RWPE2 (cell line): ENCODE data around the gene KLHL33.

Source experiments
- ATAC-seq: fragments of 200-7000 bp; cut with Tn5 transposase; 3 replicates; pipeline ENCODE4 v1.9.1; 2021; ENCODE audit warnings: low read depth
- DNase-seq: peaks from one replicate; pipeline ENCODE4 v3.0.0-alpha.2; 2020; ENCODE audit warnings: low spot score
- H3K27ac ChIP-seq: fragments of 450-650 bp; 2 replicates; pipeline ENCODE4 v1.5.1; 2017; ENCODE audit warnings: mild to moderate bottlenecking; ENCODE audit not compliant: poor library complexity, severe bottlenecking
- H3K27me3 ChIP-seq: fragments of 250-450 bp; sonication (Bioruptor Pico); 2 replicates; pipeline ENCODE4 v1.5.1; 2021; ENCODE audit warnings: mild to moderate bottlenecking, moderate library complexity; ENCODE audit not compliant: insufficient read depth, poor library complexity, severe bottlenecking
- H3K36me3 ChIP-seq: fragments of 250-450 bp; sonication (Bioruptor Pico); 2 replicates; pipeline ENCODE4 v1.5.1; 2020; ENCODE audit warnings: low read depth, mild to moderate bottlenecking, moderate library complexity
- H3K4me1 ChIP-seq: fragments of 250-450 bp; sonication (Bioruptor Pico); 2 replicates; pipeline ENCODE4 v1.5.1; 2021; ENCODE audit warnings: mild to moderate bottlenecking, moderate library complexity; ENCODE audit not compliant: insufficient read depth, poor library complexity, severe bottlenecking
- H3K4me3 ChIP-seq: fragments of 250-450 bp; sonication (Bioruptor Pico); 2 replicates; pipeline ENCODE4 v1.5.1; 2021; ENCODE audit warnings: mild to moderate bottlenecking, moderate library complexity; ENCODE audit not compliant: severe bottlenecking
- H3K9me3 ChIP-seq: fragments of 250-450 bp; sonication (Bioruptor Pico); 2 replicates; pipeline ENCODE4 v1.5.1; 2021; ENCODE audit warnings: mild to moderate bottlenecking, moderate library complexity; ENCODE audit not compliant: severe bottlenecking
- CTCF ChIP-seq: fragments of 450-650 bp; IDR thresholded peaks from one replicate; pipeline ENCODE4 v1.5.1; 2017; ENCODE audit warnings: mild to moderate bottlenecking, moderate library complexity; ENCODE audit not compliant: poor library complexity, severe bottlenecking

KLHL33 gene

DNA sequence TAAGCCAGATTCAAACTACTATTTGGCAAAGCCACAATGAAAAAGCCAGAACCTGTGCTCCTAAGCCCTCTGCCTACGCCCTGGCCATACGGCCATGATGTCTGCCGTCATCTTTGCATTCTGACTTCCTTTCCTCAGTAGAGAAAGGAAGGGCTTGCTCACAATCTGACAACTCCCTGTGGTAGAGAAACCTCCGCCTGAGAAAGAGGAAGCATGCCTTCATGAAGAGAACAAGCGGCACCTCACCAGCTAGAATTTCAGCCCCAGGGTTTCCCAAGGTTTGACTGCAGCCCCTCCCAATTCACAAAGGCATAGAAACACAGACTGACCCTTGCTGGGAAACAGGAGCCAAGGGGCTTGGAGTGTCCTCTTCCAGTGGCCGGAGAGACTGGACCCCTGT is 48.4 kb downstream of the KLHL33 start:
- no peak for ATAC-seq
- no peak overlapping the region for H3K4me3 ChIP-seq
- no peaks in the 10 kb centered on the region for H3K4me1 ChIP-seq
- H3K27ac ChIP-seq = no peak overlapping the region
- no peak for TF ChIP-seq CTCF
- no peaks in the 10 kb centered on the region for H3K27me3 ChIP-seq
- peaks cover 93% of the 10 kb centered on the region for H3K36me3 ChIP-seq
- DNase-seq = no peak
- no peaks in the 10 kb centered on the region for H3K9me3 ChIP-seq

- no peak overlapping the region for H3K4me3 ChIP-seq
- no peak for DNase-seq
- H3K27ac ChIP-seq = no peak overlapping the region
- H3K27me3 ChIP-seq = no peaks in the 10 kb centered on the region
- no peaks in the 10 kb centered on the region for H3K9me3 ChIP-seq
- TF ChIP-seq CTCF = no peak
- no peaks in the 10 kb centered on the region for H3K4me1 ChIP-seq
- ATAC-seq = no peak
- H3K36me3 ChIP-seq = peaks cover 93% of the 10 kb centered on the region
These were observed 49.6 kb downstream of the KLHL33 start for GRCh38 chr14:20386276-20386855.

GRCh38 chr14:20384886-20385285 is 51.1 kb downstream of the KLHL33 start:
- no peaks in the 10 kb centered on the region for H3K27me3 ChIP-seq
- no peaks in the 10 kb centered on the region for H3K4me1 ChIP-seq
- H3K36me3 ChIP-seq = peaks cover 93% of the 10 kb centered on the region
- ATAC-seq (no peak), DNase-seq (no peak)
- H3K27ac ChIP-seq = no peak overlapping the region
- H3K9me3 ChIP-seq = no peaks in the 10 kb centered on the region
- TF ChIP-seq CTCF = no peak
- no peak overlapping the region for H3K4me3 ChIP-seq

- H3K4me3 ChIP-seq = no peak overlapping the region
- peaks cover 93% of the 10 kb centered on the region for H3K36me3 ChIP-seq
- no peak overlapping the region for H3K27ac ChIP-seq
- H3K9me3 ChIP-seq = no peaks in the 10 kb centered on the region
- ATAC-seq (no peak), DNase-seq (no peak)
- H3K27me3 ChIP-seq = no peaks in the 10 kb centered on the region
- H3K4me1 ChIP-seq = no peaks in the 10 kb centered on the region
- TF ChIP-seq CTCF = no peak
These were observed 51.6 kb downstream of the KLHL33 start for GRCh38 chr14:20384321-20384720.

DNA sequence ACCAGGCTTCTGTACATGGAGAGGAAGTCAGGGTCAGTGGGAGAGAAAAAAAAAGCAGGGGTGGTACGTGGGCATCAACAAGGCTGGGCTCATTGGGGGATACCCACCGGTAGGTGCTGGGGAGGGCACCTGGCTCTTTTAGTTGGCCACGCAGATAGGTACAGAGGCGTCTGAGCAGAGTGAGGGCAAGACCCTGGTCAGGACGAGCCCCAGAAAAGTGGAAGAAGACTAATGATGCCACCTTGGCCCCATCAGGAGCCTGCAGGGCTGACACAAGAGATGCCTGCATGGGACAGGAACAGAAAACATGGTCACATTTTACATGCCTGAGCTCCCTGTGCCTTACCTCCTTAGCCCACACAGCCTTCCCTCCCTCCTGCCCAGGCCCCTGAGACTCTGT is 52.3 kb downstream of the KLHL33 start:
- Histone ChIP-seq H3K9me3 (no peaks in the 10 kb centered on the region), H3K27me3 (no peaks in the 10 kb centered on the region), H3K4me1 (no peaks in the 10 kb centered on the region), H3K4me3 (no peak overlapping the region), H3K36me3 (peaks cover 93% of the 10 kb centered on the region), H3K27ac (no peak overlapping the region)
- TF ChIP-seq CTCF = no peak
- DNase-seq (no peak), ATAC-seq (no peak)
